Measurements from ENCODE around the gene PTCD3.

The PTCD3 gene

DNA sequence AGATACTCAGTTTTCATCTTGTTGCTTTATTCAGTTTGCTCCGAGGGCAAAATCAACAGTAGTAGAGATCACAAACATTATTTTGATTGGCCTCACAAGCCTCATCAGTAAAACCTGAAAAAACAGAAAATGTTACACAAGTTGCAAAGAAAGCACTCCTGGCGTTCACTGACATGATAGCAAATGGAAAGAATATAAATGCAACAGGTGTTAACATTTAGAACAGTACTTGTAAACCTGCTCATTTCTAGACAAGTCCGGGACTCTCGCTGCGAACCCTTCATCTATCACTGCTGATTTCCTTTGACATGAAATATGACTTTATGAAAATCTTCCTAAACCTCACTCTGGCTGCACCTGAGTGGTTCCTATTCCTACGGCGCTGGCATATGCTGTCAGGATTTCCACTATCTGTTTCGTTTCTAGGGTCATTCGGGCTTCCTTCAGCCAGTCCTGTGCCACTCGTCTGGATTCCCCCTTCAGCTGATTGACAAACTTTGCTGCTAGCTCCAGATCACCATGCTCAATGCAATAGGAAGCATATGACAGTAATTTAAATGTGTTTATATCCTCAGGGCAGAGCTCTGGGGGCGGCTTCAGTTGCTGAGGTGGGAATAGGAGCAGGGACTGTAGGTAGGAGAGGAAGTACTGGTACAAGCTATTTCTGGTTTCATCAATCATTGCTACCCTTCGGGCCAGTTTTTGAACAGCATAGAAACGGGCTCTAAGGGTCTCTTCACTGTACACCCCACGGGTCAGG, 38.1 kb downstream of the PTCD3 start:
- no peak for DNase-seq (ENCODE audit: low spot score)

DNA sequence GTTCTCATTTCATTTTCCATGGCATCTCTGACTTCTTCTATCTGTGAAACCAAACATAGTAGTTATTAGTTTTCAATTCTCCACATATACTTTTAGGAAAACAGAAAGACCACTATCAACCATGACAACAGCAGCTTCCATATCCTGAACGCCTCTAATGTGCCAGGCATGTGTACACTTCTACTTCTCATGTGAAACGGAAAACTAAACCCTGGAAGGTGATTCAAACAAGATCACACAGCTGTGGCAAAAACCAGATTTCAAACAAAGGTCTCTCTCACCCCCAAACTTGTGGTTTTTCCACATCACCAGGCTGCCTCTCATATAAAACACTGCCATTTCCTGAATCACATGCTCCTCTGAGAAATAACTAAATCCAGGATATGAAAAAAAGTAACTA, 41.8 kb downstream of the PTCD3 start:
- no peak for DNase-seq (ENCODE audit: low spot score)

DNA sequence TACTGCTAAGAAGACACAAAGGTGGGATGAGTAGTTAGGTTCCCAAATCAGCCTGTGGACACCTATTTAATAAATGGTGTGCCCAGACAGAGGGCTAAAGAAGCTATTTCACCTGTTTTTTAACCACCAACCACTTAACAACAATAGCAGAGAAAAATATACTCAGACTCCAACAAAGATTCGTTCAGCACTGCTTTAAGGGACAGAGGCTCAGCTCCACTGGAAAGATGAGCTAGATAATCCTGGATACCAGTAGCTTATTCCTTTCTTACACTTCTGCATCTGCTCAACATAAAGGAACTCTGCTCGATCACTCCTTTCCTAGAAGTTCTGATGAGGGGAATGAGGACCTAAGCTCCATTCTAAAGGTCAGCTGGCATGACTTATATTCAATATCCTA, 44.5 kb downstream of the PTCD3 start:
- no peak for DNase-seq (ENCODE audit: low spot score)

DNA sequence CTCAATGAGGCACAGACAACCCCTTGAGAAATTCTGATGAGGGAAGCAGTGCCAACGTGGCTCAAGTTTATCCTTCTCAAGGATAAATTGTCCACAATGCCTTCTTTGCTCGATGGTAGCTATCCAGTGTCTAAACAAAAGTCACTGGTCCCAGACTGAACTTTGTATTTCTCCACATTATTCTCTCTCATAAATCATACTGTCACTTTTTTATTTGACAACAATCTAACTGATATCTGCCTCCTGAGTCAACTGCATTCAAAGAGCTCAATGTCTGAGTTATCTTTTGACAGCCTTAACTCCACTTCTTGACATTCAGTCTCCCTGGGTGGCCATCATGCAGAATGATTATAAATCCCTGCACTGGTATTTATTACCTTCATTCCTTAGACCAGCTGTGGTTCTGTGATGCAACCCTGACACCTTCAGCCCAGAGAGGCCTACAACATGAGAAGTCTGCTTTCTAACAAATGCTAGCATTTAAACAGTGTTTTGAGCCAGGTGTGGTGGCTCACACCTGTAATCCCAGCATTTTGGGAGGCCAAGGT, 51.0 kb downstream of the PTCD3 start:
- DNase-seq (ENCODE audit: low spot score) = no peak

DNA sequence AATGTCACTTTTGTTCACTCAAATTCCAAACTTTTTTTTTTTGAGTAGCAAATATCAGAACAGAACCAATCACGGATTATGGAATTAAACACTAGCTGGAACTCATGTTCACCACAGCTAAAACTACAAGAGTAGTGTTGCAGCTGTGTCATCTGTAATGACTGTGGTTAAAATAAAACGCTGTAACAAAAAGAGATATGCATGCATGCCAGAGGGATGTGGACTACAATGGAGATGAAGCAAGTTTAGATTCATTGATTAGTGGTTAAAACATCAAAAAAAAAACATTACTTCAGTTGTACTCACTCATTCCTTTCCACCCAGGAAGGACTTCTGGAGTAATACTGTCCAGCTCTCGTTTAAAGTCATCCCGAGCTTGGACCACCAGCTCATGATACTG, 52.3 kb downstream of the PTCD3 start:
- DNase-seq (ENCODE audit: low spot score) = no peak

DNA sequence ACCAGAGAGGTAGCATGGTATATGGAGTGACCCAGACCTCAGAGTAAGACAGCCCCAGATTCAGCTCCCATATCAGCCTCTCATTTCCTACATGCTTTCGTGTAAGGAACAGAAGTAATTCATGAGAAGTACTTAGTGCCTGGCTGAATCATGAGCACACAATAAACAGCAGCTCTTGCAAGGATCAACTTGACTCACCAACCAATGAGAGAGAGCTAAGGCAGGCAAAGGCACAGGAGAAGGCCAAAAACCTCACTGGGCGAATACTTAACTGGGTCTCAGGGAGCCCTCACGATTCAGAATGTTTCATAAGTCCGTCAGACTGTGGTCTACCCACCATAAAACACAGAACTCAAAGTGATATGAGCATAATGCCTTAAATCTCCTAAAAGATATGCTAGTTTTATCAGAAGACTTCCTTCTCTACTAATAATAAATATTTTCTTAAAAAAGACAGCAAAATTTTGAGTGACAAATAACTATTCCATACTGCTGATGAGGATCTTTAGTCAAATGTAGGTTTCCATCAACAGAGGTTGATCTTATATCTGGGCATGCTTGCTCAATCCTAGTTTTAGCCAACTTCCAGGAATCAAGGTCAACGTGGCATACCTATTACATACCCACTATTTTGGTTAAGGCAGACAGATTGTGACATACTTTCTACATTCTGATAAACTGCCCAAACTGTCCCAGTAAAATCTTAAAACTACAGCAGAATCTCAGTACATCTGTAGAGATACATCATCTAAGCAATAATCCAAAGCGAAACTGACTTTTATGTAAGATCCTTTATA, 54.3 kb downstream of the PTCD3 start:
- DNase-seq (ENCODE audit: low spot score) = no peak

DNA sequence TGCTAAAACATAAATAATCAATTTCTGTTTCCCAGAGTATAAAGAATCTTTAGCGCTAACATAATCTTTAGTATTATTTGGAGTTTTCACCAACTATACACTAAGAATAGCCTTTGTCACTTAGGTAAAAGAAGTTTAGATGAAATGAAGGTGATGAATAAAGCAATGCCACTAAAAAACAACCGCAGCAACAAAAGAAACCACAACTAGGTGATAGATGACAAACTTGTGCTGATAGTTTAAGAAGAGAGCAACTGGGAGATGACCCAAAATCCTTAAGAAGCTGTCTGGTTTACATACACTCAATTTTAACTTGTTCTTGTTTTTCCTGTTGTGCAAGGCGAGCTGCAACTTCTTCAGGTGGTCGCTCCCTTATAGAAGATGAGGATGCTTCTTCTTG, 64.4 kb downstream of the PTCD3 start:
- no peak for DNase-seq (ENCODE audit: low spot score)

DNA sequence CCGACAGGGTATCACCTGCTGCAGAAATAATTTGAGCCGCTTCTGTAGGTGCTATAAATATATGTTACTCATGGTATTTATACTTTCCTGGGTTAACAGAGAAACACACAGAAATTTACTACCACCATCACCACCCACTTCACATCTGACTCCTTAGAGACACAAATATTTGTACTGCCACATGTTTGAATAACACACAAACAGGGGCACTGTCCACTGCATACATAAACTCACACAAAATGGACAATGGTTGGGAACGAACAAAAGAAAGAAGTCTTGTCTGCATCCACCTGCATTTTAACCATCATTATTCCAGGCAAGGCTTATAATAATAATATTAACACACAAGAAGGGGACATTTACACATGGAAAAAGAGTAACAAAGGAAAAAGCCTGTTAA, 65.3 kb downstream of the PTCD3 start:
- DNase-seq (ENCODE audit: low spot score) = no peak

DNA sequence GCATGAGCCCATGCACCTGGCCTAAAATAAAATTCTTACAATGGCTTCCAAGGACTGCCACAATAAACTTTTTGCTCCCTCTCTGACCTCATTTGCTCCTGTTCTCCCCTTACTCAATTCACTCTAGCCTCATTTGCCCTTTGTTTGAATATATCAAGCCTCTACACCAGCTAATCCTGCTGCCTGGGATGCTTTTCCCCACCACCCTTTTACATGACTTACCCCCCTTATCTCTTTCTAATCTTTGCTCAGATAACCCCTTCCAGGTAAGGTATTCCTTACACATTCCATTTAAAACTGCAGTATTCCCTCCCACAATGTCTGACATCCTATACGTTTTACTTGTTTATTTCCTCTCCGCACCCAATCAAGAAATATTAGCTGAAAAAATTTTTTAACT, 66.6 kb downstream of the PTCD3 start:
- DNase-seq (ENCODE audit: low spot score) = no peak

DNA sequence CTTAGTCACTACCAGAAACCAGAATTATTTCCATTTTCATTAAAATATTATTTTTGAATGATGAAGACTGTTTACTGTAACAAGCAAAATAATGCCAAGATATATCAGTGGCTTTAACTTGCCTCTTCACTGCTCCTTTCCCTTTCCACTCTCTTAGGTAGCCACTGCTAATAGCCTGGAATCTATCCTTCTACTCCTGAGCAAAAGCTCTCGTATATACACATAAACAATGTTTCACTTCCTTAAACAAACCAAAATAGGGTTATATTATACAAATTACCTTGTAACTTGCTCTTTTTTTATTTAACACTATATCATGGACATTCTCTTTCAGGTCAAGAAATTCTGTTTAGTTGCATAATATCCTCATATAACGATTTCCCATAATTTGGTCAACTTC, 68.4 kb downstream of the PTCD3 start:
- DNase-seq (ENCODE audit: low spot score) = no peak

DNA sequence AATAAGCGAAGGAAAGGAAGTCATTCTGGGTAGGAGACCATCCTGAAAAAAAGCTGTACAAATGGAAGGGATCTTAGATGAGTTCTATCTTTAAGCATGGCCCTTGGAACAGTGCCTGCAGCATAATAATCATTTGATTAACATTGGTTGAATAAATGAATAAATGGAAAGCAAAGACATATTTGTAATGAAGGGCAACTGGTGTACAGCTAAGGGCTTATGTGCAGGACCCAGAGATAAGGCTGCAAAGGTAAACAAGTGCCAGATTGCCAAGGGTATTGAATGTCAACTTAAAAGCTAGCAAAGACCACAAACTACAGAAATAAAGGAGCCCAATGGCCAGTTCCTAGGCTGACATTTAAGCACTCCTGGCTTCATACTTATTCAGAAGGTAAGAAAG, 69.8 kb downstream of the PTCD3 start:
- DNase-seq (ENCODE audit: low spot score) = no peak

DNA sequence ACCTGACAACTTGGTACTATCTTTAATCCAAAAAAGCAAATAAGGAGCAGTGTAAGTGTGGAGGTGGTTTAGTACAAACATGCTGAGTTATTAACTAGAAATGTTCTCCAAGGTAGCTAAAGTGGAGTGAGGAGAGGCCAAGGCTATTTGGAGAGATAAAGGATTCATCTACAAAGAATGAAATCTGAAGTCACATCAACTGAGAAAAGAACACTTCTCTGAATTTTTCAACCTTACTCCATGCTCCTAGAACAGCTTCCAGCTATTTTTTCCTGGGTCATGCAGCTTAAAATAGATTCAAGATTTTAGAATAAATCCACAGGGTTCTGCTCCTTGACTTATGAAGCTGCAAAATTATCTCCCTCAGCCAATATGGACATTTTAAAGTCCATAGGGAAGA, 70.6 kb downstream of the PTCD3 start:
- no peak for DNase-seq (ENCODE audit: low spot score)

DNA sequence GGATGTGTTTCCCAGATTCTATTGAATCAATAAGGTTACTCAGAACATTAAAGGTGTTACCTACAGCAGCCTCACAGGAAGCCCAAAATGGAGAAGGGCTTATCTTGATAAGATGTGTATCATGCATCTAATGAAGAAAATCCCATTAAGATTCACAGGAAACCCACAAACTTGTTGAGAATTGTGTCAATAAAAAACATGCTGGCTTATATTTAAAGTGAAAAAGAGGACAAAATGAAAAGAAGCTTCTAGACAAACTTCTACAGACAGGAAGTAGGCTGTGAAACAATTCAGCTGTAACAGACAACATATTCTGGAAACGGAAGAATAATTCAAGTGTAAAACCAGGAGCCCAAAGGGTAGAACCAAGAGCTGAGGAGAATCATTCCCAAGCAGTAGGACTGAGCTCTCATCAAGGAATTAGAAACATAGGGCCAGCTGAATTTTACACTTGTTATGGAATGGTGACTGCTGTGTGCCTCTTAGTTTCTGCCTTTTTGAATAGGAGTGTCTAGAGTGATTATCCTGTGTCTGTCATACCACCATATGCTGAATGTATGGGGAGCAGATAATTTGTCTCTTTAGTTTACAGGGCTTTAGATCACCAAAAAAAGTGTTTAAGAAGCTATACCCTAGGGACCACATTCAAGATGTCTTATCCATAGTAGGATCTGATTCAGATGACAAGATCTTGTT, 79.6 kb downstream of the PTCD3 start:
- DNase-seq (ENCODE audit: low spot score) = no peak

DNA sequence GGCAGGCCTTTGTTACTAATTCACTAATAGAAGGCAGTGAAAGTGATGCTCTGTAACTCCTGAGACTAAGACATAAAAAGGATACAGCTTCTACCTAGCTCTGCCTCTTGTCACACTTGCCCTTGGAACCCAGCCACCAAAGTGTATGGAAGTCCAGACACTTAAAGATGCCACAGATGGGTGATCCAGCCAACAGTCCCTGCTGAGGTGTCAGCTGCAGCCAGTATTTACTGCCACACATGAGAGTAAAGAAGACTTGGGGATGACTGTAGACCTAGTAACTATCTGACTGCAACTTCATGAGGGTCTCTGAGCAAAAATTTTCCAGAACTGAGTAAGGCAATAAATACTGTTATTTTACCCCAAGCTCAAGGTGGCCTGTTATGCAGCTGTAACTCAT, 80.4 kb downstream of the PTCD3 start:
- no peak for DNase-seq (ENCODE audit: low spot score)

DNA sequence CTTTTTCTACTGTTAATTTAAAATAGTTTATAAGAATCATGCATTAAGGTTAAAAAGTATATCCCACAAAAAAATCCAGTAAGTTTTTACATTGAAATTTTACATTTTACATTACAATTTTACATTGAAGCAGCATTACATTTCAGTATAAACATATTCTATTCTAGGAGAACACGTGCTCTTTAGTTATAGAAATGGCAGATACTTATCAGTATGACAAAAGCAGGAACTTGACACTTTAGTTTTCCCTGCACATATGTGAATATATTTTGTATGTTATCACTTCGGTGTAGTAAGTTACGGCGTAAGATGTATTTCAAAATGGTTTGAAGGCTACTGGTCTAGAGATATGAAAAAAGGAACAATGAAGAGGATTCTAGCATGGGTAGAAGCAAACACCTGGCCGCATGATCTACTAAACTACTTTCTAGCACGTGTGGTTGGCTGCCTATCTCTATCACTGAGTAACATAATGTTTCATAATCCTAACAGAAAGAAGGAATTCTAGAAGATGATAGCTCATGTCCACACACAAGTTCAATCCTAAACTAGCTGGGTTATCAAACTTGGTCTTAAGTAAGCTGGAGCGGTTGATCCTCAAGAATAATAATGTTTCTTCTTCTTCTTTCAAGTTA, 83.9 kb downstream of the PTCD3 start:
- DNase-seq (ENCODE audit: low spot score) = no peak
